GM12874 (cell line): ENCODE measurements around the gene OSCAR.

ENCODE experiments used
- CTCF ChIP-seq: IDR thresholded peaks from 2 replicates; pipeline ENCODE4 v1.5.1; 2011; ENCODE audit warnings: low read depth, mild to moderate bottlenecking, control low read depth, low read length, moderate library complexity; ENCODE audit not compliant: insufficient read depth

The OSCAR gene

DNA sequence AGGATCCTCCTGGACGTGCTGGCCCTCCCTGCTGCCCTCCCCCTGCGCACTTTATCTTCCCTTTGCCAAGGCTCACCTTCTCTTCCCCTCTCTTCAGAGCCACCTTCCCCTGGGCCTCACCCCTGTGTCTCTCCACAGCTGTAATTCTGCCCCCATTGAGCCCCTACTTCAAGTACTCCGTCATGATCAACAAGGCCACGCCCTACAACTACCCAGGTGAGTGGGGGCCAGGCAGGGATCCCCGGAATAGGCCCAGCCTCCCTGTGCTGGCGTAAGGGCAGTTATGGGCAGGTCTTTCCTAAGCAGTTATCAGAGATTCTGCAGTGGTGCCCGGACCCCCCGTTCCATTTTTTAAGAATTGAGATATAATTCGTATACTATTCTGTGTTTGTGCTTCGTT lies 5.2 kb upstream of the OSCAR start:
- TF ChIP-seq CTCF: no peak

- no peak for TF ChIP-seq CTCF
Measured at GRCh38 chr19:54104998-54105715, 4.6 kb upstream of the OSCAR start.

GRCh38 chr19:54102421-54103169 lies 2.0 kb upstream of the OSCAR start, which contains the start of gene NDUFA3:
Gene NDUFA3 (plus strand): TSS chr19:54102855. CDS start chr19:54102879, 24 bp downstream.
- TF ChIP-seq CTCF: no peak

DNA sequence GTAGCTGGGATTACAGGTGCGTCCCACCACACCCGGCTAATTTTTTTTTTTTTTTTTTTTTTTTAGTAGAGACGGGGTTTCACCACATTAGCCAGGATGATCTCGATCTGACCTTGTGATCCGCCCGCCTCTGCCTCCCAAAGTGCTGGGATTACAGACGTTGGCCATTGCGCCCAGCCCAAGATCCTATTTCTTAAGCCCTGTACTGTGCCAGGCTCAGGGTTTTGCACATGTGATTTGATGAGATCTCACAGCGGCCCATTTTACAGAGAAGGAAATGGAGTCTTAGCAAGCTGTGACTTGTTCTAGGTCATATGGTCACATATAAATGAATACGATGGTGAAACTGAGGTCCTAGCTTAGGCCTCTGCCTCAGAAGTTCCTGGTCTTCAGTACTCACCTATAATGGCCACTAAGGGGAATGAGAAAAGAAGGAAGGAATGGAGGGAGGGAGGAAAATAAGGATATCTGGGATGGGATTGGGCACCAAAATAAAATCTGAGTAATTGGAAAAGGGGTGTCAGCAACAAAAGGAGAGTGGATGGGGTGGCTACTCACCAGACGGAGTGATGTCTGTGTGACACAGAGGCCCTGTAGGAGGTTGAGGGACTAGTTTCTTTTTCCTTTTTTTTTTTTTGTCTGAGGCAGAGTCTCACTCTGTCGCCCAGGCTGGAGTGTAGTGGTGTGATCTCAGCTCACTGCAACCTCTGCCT lies 1.3 kb downstream of the OSCAR start:
- TF ChIP-seq CTCF: no peak

- 0 out of 2 replicates have a peak, but pooled peaks have one; percentile 8 for TF ChIP-seq CTCF
Measured at GRCh38 chr19:54096617-54097106, 3.9 kb downstream of the OSCAR start.

- TF ChIP-seq CTCF: no peak
Measured at GRCh38 chr19:54095136-54095858, 5.3 kb downstream of the OSCAR start.

- TF ChIP-seq CTCF: no peak
Measured at GRCh38 chr19:54094426-54095000, 6.1 kb downstream of the OSCAR start.
